ENCODE results near the gene ENTPD7. TPM values are rescaled to one million over a fixed set of nuclear protein-coding genes. Genes with fewer than 3 reads are reported as not detected.
"Not testable (repeated sequence)": the region's sequence is repeated elsewhere in the genome, so short reads cannot be mapped to it uniquely, and the experiment has no call there.

Gene ENTPD7
- total RNA-seq, 8 experiments from 2014 or later: 9.9 to 18.8 (median 11.2) TPM

- in situ Hi-C loops (cut with MboI; ENCODE audit: low pct_unique_long_range_greater_than_20kb in 2 of 9, low sequenced_read_pairs in 9 of 9, unreplicated experiment in 9 of 9): loop anchor here in 1 of 9 experiments (25.0 kb wide), 1 partner anchor 272 kb away; the partner anchor contains the start of gene GOT1
- Histone ChIP-seq H3K4me3 (no peak overlapping the region), H3K27ac (no peak overlapping the region), H3K4me1 (replicated peaks in 1 of 2) (no peaks in the 10 kb centered on the region)
- 0 to 80% (median 60%) methylated on average over 1 to 4 of the region's 4 CpGs; no CpG with 5 or more reads in 1 of the 10 experiments for WGBS, 10 experiments
- ATAC-seq (replicated peaks in 6 of 8): peak in 7 of 8 experiments; percentile 52 to 99 (median 94)
These were observed 50.3 kb downstream of the ENTPD7 start for GRCh38 chr10:99709480-99710229.

- ATAC-seq (replicated peaks in 6 of 8): peak in 4 of 8 experiments; percentile 41 to 68 (median 66)
- in situ Hi-C loops (cut with MboI; ENCODE audit: low pct_unique_long_range_greater_than_20kb in 2 of 9, low sequenced_read_pairs in 9 of 9, unreplicated experiment in 9 of 9): loop anchor here in 1 of 9 experiments (25.0 kb wide), 1 partner anchor 274 kb away; the partner anchor contains the start of gene GOT1
- Histone ChIP-seq H3K27ac (no peak overlapping the region), H3K4me1 (replicated peaks in 1 of 2) (no peaks in the 10 kb centered on the region), H3K4me3 (no peak overlapping the region)
These were observed 51.9 kb downstream of the ENTPD7 start for GRCh38 chr10:99711129-99711719.

- WGBS, 10 experiments: 0 to 100% (median 95%) methylated on average over 1 to 5 of the region's 5 CpGs
- Histone ChIP-seq H3K4me3 (no peak overlapping the region), H3K4me1 (replicated peaks in 1 of 2) (no peaks in the 10 kb centered on the region), H3K27ac (no peak overlapping the region)
- in situ Hi-C loops (cut with MboI; ENCODE audit: low pct_unique_long_range_greater_than_20kb in 2 of 9, low sequenced_read_pairs in 9 of 9, unreplicated experiment in 9 of 9): loop anchor here in 1 of 9 experiments (25.0 kb wide), 1 partner anchor 277 kb away; the partner anchor contains the start of gene GOT1
- ATAC-seq (replicated peaks in 6 of 8): no peak
These were observed 55.1 kb downstream of the ENTPD7 start for GRCh38 chr10:99714446-99714845.

GRCh38 chr10:99720387-99720786 is 61.1 kb downstream of the ENTPD7 start:
- Histone ChIP-seq H3K4me1 (replicated peaks in 1 of 2) (no peaks in the 10 kb centered on the region), H3K27ac (no peak overlapping the region), H3K4me3 (no peak overlapping the region)
- in situ Hi-C loops (cut with MboI; ENCODE audit: low pct_unique_long_range_greater_than_20kb in 2 of 9, low sequenced_read_pairs in 9 of 9, unreplicated experiment in 9 of 9): loop anchor here in 1 of 9 experiments (25.0 kb wide), 1 partner anchor 283 kb away; the partner anchor contains the start of gene GOT1
- ATAC-seq (replicated peaks in 6 of 8): no peak
- 83 to 100% (median 100%) methylated on average over 1 to 2 of the region's 2 CpGs for WGBS, 10 experiments

- Histone ChIP-seq H3K27ac (no peak overlapping the region), H3K4me1 (replicated peaks in 1 of 2) (peaks cover 5 to 11% of the 10 kb centered on the region in 2 donors), H3K4me3 (no peak overlapping the region)
- in situ Hi-C loops (cut with MboI; ENCODE audit: low pct_unique_long_range_greater_than_20kb in 2 of 9, low sequenced_read_pairs in 9 of 9, unreplicated experiment in 9 of 9): no loop called here
- 29 to 100% (median 100%) methylated on average over 1 of the region's 1 CpG; no CpG with 5 or more reads in 4 of the 10 experiments for WGBS, 10 experiments
- no peak for ATAC-seq (replicated peaks in 6 of 8)
These were observed 70.7 kb downstream of the ENTPD7 start for GRCh38 chr10:99730026-99730425.

GRCh38 chr10:99731306-99732032 is 72.2 kb downstream of the ENTPD7 start:
- in situ Hi-C loops (cut with MboI; ENCODE audit: low pct_unique_long_range_greater_than_20kb in 2 of 9, low sequenced_read_pairs in 9 of 9, unreplicated experiment in 9 of 9): no loop called here
- H3K4me3 ChIP-seq: peak overlapping the region; percentile 58 to 95 (median 82)
- peaks cover 5 to 11% of the 10 kb centered on the region in 2 donors for H3K4me1 ChIP-seq (replicated peaks in 1 of 2)
- WGBS, 10 experiments: 0 to 75% (median 27%) methylated on average over 1 to 12 of the region's 16 CpGs
- peak overlapping the region; percentile 88 to 94 for H3K27ac ChIP-seq
- ATAC-seq (replicated peaks in 6 of 8): peak in 3 of 8 experiments; percentile 62 to 63 (median 63)

- Histone ChIP-seq H3K4me3 (peak within 1 kb of the TSS; percentile 58 to 95 (median 82)), H3K27ac (peak within 1 kb of the TSS; percentile 88 to 94), H3K4me1 (replicated peaks in 1 of 2) (peaks cover 5 to 11% of the 10 kb centered on the region in 2 donors)
- in situ Hi-C loops (cut with MboI; ENCODE audit: low pct_unique_long_range_greater_than_20kb in 2 of 9, low sequenced_read_pairs in 9 of 9, unreplicated experiment in 9 of 9): no loop called here
- 0 to 2% (median 0%) methylated on average over 1 to 10 of the region's 73 CpGs; no CpG with 5 or more reads in 5 of the 10 experiments for WGBS, 10 experiments
- peak; percentile 86 to 98 (median 96) for ATAC-seq (replicated peaks in 6 of 8)
These were observed 72.9 kb downstream of the ENTPD7 start, which contains the start of the genes COX15 and CUTC for GRCh38 chr10:99732033-99732842. TSS of gene COX15 (minus strand) at chr10:99732127. CDS start at chr10:99732049, 78 bp downstream. TSS of gene CUTC (plus strand) at chr10:99732234. CDS start at chr10:99732349, 115 bp downstream.

GRCh38 chr10:99733366-99733765 is 74.1 kb downstream of the ENTPD7 start:
- in situ Hi-C loops (cut with MboI; ENCODE audit: low pct_unique_long_range_greater_than_20kb in 2 of 9, low sequenced_read_pairs in 9 of 9, unreplicated experiment in 9 of 9): no loop called here
- 5 to 95% (median 56%) methylated on average over 4 to 8 of the region's 8 CpGs; no CpG with 5 or more reads in 1 of the 10 experiments for WGBS, 10 experiments
- ATAC-seq (replicated peaks in 6 of 8): no peak
- H3K27ac ChIP-seq: no peak overlapping the region
- H3K4me1 ChIP-seq (replicated peaks in 1 of 2): peaks cover 5 to 11% of the 10 kb centered on the region in 2 donors
- H3K4me3 ChIP-seq: peak overlapping the region in 2 of 5 donors; percentile 93 to 95

- H3K27ac ChIP-seq; H3K4me3 ChIP-seq; ATAC-seq (replicated peaks in 6 of 8); in situ Hi-C loops (cut with MboI; ENCODE audit: low pct_unique_long_range_greater_than_20kb in 2 of 9, low sequenced_read_pairs in 9 of 9, unreplicated experiment in 9 of 9): not testable (repeated sequence)
- WGBS, 10 experiments: 69 to 100% (median 95%) methylated on average over 2 to 10 of the region's 10 CpGs; no CpG with 5 or more reads in 4 of the 10 experiments
- peaks cover 5 to 11% of the 10 kb centered on the region in 2 donors for H3K4me1 ChIP-seq (replicated peaks in 1 of 2)
These were observed 74.8 kb downstream of the ENTPD7 start for GRCh38 chr10:99734111-99734510.

GRCh38 chr10:99740260-99740659 is 81.0 kb downstream of the ENTPD7 start:
- WGBS, 10 experiments: 93 to 100% (median 100%) methylated on average over 2 of the region's 2 CpGs; no CpG with 5 or more reads in 1 of the 10 experiments
- Histone ChIP-seq H3K27ac (no peak overlapping the region), H3K4me3 (no peak overlapping the region), H3K4me1 (replicated peaks in 1 of 2) (no peaks in the 10 kb centered on the region)
- in situ Hi-C loops (cut with MboI; ENCODE audit: low pct_unique_long_range_greater_than_20kb in 2 of 9, low sequenced_read_pairs in 9 of 9, unreplicated experiment in 9 of 9): no loop called here
- no peak for ATAC-seq (replicated peaks in 6 of 8)

- in situ Hi-C loops (cut with MboI; ENCODE audit: low pct_unique_long_range_greater_than_20kb in 2 of 9, low sequenced_read_pairs in 9 of 9, unreplicated experiment in 9 of 9): no loop called here
- Histone ChIP-seq H3K27ac (no peak overlapping the region), H3K4me3 (no peak overlapping the region), H3K4me1 (replicated peaks in 1 of 2) (no peaks in the 10 kb centered on the region)
- WGBS, 10 experiments: 84 to 100% (median 93%) methylated on average over 1 to 3 of the region's 3 CpGs
- ATAC-seq (replicated peaks in 6 of 8): peak in 1 of 8 experiments; percentile 63
These were observed 81.7 kb downstream of the ENTPD7 start for GRCh38 chr10:99740933-99741559.

GRCh38 chr10:99742254-99742653 is 82.9 kb downstream of the ENTPD7 start:
- H3K4me3 ChIP-seq: no peak overlapping the region
- no peak overlapping the region for H3K27ac ChIP-seq
- in situ Hi-C loops (cut with MboI; ENCODE audit: low pct_unique_long_range_greater_than_20kb in 2 of 9, low sequenced_read_pairs in 9 of 9, unreplicated experiment in 9 of 9): no loop called here
- ATAC-seq (replicated peaks in 6 of 8): peak in 1 of 8 experiments; percentile 83
- H3K4me1 ChIP-seq (replicated peaks in 1 of 2): no peaks in the 10 kb centered on the region

Measured in motor neuron (in vitro differentiated cells).